ENCODE measurements around the gene FARP2.
A peak's percentile ranks its signal among the peaks of the same experiment; 100 is the strongest.
"Not testable (repeated sequence)": the region's sequence is repeated elsewhere in the genome, so short reads cannot be mapped to it uniquely, and the experiment has no call there.

Gene FARP2

DNA sequence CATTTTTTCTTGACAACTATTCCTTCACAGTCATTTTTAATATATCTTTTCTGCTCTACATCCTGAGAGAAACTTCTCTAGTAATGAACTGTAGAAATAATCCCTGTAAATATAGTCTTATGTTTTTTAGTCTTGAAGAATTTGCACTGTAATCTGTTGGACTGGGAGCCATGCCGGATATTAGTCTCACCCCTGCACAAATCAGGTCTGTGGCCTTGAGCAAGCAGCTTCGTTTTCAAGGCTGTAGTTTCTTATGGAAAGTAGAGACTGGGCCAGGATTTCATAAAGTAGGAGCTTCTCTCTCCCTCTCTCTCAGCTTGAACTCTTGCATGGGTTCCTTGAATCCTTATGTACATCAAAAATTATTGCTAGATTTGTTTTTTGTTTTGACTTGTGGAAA, 8.7 kb downstream of the FARP2 start:
- no peak for DNase-seq (ENCODE audit: low spot score)

DNA sequence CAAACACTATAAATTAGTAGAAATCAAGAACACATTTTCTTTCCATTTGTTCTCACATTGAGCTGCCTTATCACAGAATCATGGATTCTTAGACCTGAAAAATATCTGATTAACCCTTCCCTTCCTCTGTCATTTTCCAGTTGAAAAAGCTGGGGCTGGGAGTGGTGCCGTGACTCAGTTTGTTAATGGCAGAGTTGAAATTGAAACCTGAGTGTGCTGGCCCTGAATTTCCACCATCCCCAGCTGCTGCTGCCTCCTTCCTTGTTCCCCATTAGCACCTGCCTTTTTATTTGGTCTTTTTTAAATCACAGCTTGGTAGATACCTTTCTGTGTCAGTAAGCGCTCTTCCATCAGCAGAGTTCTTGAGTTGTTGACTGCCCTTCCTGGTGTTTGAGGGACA, 10.6 kb downstream of the FARP2 start:
- no peak for DNase-seq (ENCODE audit: low spot score)

DNA sequence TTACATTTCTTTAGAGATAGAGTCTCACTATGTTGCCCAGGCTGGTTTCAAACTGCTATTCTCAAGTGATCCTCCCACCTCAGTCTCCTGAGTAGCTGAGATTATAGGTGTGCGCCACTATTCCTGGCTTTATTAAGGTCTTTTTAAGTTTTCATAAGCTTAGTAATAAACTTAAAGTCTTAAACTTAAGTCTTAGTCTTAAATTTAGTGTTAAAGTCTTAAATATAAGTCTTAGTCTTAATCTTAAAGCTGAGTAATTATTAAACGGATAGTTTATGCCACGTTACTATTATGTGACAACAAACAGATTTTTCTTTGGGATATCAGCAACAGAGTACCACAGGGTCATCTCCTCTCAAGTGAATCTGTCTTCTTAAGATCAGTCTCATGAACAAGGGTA, 12.6 kb downstream of the FARP2 start:
- DNase-seq (ENCODE audit: low spot score), result no peak

GRCh38 chr2:241372361-241372992, 16.4 kb downstream of the FARP2 start:
- no peak for DNase-seq (ENCODE audit: low spot score)

GRCh38 chr2:241373446-241373845, 17.4 kb downstream of the FARP2 start:
- peak; percentile 96 for DNase-seq (ENCODE audit: low spot score)

- not testable (repeated sequence) for DNase-seq (ENCODE audit: low spot score)
Observed at GRCh38 chr2:241373906-241374305, 17.8 kb downstream of the FARP2 start.

DNA sequence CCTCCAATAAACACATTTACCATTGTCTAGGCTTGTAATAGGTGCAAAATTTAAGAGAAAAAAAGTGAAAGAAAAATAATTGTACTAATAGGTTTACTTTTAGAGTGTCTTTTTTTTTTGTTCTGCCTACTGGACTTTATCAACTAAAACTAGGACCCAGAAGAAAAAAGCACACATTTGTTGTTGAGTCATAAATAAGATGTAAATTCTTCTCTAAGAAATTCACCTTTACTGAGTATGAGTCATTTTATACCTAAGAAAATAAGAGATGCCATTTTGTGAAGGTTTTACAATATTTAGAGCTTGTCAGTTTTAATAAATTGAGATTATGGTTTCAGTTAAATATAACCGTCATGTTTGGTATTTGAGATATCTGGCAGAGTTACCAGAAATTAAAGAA, 19.2 kb downstream of the FARP2 start:
- no peak for DNase-seq (ENCODE audit: low spot score)

DNA sequence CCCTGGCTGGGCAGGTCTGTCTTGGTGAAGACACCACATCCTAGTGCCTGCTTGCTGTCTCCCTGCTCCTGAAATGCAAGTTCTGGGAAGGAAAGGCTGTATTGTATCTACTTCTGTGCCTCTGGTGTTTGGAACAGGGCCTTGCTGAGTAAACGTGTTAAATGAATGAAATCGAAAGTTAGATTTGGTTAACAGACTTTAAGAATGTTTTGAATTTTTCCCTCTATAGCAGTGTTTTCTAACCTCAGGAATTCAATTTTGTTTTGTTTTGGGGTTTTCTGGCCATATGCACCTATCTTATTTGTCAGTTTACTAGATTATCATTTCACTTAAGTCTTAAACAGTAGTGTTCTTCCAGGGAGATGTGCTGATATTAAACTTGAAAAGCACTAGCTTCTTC, 20.7 kb downstream of the FARP2 start:
- no peak for DNase-seq (ENCODE audit: low spot score)

DNA sequence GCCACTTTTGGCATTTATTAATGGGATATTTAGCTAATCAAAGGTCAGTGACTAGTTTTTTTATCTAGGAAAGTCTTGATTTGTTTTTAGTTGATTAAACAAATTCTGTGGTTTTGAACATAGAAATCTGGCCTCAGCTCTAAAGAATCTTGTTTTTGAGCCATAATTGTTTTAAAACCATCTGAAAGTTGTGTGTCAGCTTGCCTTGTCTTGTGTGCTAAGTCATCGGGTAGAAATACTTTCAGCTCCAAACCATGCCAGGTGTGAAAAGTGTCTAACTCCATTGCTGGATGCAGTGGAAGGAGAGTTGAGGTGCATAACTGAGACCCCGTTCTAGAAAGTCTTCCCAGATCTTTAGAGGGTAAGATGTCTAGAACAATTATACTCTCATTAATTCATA, 22.7 kb downstream of the FARP2 start:
- no peak for DNase-seq (ENCODE audit: low spot score)

DNA sequence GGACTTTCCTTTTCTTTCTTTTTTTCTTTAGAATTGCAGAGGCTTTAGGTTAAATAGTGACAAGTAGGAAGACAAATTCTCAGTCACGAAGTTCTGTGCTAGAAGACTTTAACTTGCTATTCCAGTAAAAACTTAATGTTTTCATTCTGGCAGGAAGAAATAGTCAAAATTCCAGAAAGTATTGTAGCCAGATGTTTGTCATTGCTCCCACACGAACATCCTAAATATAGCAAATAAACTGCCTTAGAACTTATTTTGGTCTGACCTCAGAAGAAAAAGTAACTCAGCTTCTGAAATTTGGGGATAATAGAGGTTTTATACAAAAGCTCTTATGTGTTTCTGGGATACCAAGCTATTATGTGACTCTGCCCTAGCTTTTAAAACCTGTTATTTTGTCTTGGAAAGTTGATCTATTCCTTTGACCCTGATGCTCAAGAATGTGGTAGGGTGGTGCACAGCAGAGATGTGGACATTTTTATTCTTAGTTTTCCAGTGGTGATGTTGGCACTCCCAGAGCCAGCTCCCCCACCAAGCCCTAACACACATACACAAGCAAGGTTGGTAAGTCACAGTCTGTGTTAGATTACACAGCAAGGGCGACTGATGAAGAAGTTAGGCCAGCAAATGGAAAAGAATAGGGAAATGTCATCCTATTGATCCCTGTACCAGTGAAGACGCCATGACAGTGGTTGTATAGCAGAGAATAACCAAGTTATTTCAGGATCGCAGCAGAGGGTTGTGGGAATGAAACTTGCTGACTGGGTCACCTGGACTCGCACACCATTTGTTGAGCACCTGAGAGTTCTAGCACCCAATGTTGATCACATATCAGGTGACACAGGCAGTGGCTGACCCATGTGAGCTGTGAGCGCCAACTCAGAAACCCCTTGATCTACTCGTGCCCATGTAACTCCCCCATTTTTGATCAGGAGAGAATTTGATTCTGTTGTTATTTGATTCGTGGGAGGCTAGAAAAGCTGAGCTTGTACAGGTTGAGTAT, 23.7 kb downstream of the FARP2 start:
- no peak for DNase-seq (ENCODE audit: low spot score)

GRCh38 chr2:241381872-241382271, 25.8 kb downstream of the FARP2 start:
- DNase-seq (ENCODE audit: low spot score), result no peak

- not testable (repeated sequence) for DNase-seq (ENCODE audit: low spot score)
Observed at GRCh38 chr2:241385450-241385849, 29.4 kb downstream of the FARP2 start.

DNA sequence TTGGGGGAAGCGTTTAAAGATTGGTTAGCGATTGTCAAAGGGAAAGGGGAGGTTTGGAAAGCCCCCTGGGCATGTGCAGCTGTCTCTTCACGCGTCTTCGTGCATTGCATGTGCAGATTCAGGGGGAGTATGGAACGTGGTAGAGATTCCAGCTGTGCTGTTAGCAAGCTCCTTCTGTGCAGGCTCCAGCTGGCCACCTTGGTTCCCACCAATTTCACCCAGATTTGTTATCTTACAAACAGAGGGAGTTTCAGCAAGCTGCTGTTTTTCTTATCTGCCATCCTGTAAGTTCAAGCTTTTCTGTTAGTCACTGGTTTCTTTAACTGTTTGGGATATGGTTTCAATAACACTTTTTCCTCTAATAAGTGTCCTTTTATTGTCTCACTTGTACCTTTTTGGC, 30.4 kb downstream of the FARP2 start:
- no peak for DNase-seq (ENCODE audit: low spot score)

DNA sequence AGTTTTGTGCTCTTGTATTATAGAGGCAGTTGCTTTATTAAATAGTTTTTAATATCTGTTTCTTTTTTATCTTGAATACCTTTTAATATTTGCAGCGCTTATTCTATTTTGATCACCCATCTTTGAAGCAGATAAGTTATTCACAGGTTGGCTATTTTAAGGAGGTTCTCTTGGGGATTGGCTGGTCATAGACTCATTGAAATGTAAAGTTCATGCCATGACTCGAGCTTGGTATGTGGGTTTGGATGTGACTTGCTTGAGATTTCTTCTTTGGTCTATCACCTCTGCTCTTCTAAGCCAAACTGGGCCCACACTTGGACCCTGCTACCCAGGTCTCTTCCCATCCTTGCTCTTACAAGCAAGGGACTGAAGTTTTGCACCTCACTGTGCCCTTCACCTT, 33.6 kb downstream of the FARP2 start:
- no peak for DNase-seq (ENCODE audit: low spot score)

DNA sequence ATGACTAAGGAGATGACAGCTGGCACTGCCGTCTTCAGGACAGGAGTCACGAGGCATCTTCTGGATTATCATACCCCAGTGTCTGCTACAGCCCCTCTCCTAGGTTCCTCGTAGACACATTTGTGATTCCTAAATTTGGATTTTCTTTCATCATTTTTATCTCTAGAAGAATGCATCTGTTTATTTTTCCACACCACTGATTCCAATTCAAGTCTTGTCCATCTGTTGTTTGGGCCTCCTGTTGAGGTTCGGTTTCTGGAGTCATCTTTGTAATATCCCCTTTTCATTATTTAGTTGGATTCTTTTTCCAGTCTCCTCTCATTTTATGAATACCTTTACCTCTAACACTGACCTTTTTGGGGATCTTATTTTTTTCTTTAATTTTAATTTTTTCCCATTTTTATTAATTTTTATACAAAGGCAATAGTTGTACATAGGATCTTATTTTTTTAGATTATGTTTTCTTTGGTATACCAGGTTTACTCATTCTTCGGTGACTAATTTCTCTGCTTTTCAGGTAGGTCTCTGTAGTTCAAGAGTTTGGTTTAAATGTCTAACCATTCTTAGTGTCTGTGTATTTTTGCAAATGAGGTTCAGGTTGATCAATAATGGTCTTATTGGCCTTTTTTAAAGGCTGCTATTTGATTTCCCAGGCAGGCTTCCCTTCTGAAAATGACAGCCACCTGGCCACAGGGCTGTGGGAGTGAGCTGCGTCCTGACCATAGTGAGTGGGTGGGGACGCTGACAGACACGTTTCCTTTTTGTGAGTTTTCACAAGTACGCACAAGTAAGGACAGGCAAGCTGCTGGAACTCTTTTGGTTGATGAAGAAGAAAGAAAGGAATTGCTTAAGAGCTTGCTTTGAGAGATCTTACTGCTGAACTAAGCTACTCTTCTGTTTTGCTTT, 34.5 kb downstream of the FARP2 start:
- DNase-seq (ENCODE audit: low spot score), result peak; percentile 89

- DNase-seq (ENCODE audit: low spot score), result peak; percentile 69
Observed at GRCh38 chr2:241391892-241392665, 36.0 kb downstream of the FARP2 start.

- DNase-seq (ENCODE audit: low spot score), result not testable (repeated sequence)
Observed at GRCh38 chr2:241392753-241393152, 36.7 kb downstream of the FARP2 start.

DNA sequence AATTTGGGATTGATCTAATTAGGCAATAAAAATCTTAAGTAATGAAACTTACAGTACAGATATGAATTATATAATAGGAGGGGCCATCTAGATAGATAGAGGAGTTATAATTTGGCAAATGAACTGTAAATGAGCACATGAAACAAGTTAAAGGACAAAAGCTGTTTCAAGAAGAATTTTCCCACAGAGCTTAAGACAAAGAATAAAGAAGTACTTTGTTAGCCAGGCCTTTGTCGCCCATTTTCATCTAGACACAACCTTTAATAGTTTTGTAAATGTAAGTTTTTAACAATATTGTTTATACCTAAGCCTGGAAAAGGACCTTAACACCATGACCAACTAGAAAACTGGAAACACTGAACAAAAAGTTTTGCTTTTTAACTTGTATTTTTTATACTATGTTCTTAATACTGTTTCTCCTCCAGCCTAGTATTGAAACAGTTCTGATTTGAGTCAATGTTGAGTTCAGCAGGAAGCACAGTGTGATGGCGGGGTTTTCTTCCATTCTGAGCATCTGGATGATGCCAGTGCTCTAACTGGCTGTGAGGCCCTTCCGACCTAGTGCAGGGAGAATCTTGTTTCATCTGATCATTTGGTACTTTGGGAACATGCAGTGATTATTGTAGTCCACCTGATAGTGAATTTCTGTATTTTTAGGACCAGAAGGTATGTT, 37.6 kb downstream of the FARP2 start:
- no peak for DNase-seq (ENCODE audit: low spot score)

- DNase-seq (ENCODE audit: low spot score), result not testable (repeated sequence)
Observed at GRCh38 chr2:241396809-241397208, 40.7 kb downstream of the FARP2 start.

DNA sequence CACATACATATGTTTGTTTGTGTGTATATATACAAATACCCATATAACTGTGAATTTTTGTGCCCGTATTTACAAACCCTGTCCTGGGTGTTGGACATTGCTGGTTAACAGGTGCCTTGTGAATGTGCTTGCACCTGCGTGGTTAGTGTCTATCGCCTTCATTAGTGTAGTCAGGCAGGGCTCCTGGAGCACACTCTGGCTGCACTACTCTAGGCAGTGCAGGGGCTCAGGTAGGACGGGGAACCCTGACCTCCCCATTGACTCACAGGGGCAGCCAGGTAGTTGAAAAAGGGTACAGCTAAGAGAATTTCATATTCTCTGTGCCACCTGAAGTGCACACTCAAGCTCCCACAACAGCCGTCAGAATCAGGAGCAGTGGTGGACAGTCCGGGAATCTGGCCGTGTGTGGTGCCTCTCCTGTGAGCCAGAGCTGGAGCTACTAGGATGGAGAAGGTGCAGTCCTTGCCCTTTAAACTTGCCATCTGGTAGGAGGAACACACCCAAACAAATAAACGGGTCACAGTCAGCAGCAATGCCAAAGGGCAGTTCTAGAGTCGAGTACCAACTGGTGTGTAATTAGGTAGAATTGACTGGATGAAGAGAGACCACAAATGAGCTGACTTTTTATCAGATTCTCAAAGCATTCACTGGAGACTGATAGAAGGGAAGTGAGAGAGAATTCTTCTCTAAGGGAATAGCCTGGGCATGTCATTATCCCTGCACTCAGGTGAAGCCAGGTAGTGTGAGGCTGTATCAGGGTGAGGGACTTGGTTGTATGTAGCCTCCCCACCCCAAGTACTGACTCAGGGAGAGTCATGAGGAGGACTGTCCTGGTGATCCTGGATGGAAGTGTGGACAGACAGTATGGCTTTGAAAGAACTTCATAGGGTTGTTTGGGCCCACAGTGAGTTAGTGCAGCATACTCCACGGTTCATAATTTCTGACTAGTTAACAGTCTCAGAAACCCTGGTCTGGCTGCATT, 44.1 kb downstream of the FARP2 start:
- DNase-seq (ENCODE audit: low spot score), result peak; percentile 81
